Urothelium cell line (cell line): ENCODE measurements around the gene RIMKLB.
"Not testable (repeated sequence)": the region's sequence is repeated elsewhere in the genome, so short reads cannot be mapped to it uniquely, and the experiment has no call there.

Experiments used
- DNase-seq: peaks from one replicate; pipeline ENCODE4 v3.0.0; 2011; ENCODE audit warnings: low spot score, mixed read lengths
- FAIRE-seq: peaks from 2 replicates; lab custom pipeline; 2011; peaks lifted over from hg19 to GRCh38; lab: Jason Lieb, UNC

Gene RIMKLB

DNA sequence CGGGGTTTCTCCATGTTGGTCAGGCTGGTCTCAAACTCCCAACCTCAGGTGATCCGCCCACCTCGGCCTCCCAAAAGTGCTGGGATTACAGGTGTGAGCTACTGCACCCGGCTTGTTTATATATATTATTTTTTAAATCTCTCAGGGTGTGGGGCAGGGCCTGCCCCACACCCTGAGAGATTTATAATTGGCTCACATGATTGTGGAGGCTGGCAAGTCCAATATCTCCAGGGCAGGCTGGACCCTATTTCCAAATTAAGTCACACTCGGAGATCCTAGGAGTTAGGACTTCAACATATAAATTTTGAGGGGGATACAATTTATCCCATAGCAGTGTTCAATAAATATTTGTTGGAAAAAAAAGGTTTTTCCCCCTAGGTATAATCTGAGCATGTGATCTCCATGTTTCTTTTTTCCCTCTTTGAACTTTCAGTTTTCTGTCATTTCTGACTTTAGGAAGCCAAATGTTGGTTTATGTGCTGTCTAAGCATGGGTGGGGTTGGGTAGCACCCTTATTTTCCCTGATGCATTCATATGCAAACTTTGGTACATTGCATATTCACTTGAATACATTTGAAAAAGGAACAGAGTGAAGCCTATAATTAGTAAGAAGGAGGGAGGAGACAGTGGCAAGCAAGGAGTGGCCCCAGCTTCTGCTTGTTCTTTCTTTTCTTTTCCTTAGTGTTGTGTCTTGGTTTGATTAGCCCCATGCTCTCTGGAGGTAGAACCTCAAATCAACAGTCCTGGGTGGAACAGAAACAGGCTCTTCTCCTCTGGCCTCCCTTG, 116.0 kb downstream of the RIMKLB start:
- no peak for FAIRE-seq
- no peak for DNase-seq

GRCh38 chr12:8816448-8817050, 118.8 kb downstream of the RIMKLB start:
- FAIRE-seq = no peak
- DNase-seq = no peak

DNA sequence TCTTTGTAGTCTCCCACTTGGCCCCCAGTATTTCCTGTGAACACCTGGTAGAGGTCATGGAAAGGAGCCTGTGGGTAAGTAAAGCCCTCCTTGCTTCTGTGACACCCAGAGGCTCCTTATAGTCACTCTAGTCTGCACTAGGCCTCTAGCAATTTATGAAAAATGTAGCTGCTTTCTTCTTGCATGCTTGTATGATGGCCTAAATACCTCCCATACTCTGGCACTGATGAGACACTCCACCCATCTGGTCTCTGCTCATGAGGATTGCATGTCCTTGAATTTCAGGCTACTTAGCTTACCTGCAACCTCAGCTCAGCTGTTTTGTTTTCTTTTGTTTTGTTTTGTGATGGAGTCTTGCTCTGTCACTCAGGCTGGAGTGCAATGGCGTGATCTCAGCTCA, 120.1 kb downstream of the RIMKLB start:
- DNase-seq (no peak), FAIRE-seq (no peak)

GRCh38 chr12:8818526-8818925, 120.7 kb downstream of the RIMKLB start:
- FAIRE-seq (no peak), DNase-seq (no peak)

DNA sequence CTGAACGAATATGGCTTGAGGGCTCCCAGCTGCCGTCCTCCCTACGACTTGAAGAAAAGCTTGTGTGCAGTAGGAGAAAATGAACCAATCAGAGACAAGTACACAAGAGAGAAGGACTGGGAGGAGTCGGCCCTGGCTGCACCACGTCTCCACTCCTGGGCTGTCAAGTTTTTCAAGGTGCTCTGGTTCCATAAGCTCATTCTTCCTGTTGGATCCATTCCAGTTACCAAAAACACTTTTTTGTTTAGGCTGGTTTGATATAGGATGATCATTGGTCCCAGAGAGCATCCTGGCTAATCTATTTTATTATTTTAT, 121.8 kb downstream of the RIMKLB start:
- FAIRE-seq = no peak
- no peak for DNase-seq

DNA sequence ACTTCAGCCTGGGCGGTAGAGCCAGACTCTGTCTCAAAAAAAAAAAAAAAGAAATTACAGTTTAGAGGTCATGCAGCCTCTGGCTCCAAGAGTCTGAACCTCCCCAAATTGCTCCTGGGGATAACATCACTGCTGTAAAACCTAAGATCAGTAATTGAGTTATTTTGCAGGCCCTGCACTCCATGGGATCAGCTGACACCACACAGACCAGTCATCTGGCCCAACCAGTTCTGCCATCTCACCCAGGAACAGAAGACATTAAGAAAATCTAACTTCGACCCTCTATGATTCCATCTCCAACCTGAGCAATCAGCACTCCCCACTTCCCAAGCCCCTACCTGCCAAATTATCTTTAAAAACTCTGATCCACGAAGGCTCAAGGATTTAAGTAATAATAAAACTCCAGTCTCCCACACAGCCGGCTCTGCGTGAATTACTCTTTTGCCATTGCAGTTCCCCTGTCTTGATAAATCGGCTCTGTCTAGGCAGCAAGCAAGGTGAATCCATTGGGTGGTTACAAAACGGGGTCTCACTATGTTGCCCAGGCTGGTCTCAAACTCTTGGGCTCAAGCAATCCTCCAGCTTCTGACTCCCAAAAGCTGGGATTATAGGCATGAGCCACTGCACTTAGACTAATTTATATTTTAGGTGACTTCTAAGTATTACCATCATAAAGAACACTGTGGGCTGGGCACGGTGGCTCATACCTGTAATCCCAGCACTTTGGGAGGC, 123.1 kb downstream of the RIMKLB start:
- DNase-seq, FAIRE-seq: not testable (repeated sequence)

GRCh38 chr12:8821591-8821990, 123.8 kb downstream of the RIMKLB start:
- FAIRE-seq (no peak), DNase-seq (no peak)

GRCh38 chr12:8822298-8822697, 124.5 kb downstream of the RIMKLB start, which contains the start of gene A2ML1:
Gene A2ML1, plus strand, starts transcription at chr12:8822621. Its CDS starts 31 bp downstream, at chr12:8822652.
- no peak for DNase-seq
- peak; percentile 40 for FAIRE-seq

DNA sequence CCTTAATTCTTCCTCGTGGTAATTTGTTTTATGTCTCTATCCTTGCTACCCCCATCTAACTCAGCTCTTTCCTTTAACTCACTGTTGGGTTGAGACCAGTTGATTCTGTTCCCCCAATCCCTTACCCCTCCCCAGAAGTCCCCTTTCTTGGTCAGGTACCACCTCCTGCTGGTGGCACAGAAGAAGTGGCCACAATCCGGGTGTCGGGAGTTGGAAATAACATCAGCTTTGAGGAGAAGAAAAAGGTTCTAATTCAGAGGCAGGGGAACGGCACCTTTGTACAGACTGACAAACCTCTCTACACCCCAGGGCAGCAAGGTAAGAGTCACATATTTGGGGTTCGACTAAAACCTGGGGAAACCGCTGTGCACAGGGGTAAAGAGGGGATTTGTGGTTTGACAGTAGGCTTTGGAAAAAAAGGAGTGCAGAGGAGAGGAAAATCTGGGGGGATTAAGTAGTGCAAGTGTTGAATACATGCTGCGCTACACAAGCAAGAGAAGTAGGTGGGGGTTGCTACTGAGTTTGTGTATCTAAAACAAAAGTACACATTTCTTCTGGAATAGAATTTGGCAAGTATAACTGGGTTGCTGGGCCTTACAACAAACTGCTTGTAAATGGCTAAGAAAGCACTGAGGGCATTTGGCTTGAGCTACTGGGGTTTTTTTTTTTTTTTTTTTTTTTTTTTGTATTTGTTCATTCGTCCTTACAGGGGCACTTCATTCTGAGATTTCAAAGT, 125.9 kb downstream of the RIMKLB start:
- FAIRE-seq = no peak
- no peak for DNase-seq

- no peak for DNase-seq
- no peak for FAIRE-seq
Measured at GRCh38 chr12:8827551-8828256, 129.9 kb downstream of the RIMKLB start.

- FAIRE-seq = no peak
- DNase-seq = no peak
Measured at GRCh38 chr12:8828257-8829124, 130.7 kb downstream of the RIMKLB start.

DNA sequence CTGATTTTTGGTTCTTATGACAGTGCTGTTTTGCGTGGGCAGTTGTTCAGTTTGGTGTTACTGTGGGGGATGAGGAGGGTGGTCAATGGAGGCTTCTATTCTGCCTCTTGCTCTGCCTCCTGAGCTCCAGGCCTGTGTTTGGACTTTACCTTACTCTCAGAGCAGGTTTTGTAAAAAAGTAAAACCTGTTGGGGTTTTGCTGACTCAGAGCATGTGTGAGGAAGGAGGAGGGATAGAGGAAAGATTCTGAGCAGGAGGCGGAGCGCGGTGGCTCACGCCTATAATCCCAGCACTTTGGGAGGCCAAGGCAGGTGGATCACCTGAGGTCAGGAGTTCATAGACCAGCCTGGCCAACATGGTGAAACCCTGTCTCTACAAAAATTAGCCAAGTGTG, 131.3 kb downstream of the RIMKLB start:
- DNase-seq (no peak), FAIRE-seq (no peak)

DNA sequence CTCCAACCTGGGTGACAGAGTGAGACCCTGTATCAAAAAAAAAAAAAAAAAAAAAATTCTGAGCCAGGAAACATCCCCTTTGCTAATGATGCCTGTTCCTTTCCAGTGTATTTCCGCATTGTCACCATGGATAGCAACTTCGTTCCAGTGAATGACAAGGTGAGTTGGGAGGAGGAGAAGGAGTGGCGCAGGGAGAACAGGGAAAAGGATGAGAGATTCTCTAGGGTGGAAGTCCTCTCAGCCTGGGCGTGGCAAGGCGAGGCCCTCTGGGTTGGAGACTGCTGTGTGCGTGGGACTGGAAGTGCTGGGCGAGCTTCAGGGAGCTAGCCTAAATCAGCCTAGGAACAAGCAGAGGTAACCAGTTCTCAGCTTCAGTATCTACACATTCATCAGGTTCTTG, 131.8 kb downstream of the RIMKLB start:
- peak; percentile 77 for FAIRE-seq
- DNase-seq = no peak

DNA sequence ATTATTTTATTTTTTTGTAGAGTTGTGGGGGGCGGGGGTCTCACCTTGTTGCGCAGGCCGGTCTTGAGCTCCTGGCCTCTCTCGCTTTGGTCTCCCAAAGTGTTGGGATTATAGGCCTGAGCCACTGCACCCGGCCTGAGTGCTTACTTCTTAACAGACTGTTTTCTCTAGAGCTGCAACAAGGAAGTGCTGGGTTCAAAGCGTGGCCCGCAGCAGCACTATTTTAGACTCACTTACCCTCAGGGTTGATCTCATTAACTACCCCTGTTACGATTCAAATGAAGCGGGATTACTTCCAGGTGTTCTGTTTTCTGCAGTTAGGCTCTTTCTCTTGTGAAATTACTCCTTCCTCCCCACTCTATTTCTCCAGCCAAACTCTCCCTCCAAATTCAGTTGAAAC, 133.3 kb downstream of the RIMKLB start:
- FAIRE-seq (no peak), DNase-seq (no peak)

DNA sequence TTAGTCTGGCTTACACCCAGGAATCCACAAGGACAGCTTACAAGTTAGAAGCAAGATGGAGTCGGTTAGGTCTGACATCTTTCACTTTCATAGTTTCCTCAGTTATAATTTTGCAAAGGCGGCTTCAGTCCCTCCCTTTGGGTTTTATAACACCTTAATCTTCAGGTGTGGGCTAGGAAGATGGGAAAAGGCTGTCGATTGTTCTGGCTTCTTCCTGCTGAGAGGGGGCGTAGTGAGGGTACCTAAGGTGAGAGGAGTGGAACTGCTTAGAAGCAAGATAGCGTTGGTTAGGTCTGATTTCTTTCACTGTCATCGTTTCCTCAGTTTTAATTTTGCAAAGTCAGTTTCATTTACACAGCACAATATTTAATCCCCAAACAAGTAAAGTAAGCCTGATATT, 134.7 kb downstream of the RIMKLB start:
- FAIRE-seq = no peak
- DNase-seq = no peak
